ENCODE results near the gene SLCO1A2. TPM values are rescaled to one million over a fixed set of nuclear protein-coding genes. Genes with fewer than 3 reads are reported as not detected.

Gene SLCO1A2
- total and polyA plus RNA-seq, 2 of the 4 experiments (the other 2 are of a cell fraction) = not detected

DNA sequence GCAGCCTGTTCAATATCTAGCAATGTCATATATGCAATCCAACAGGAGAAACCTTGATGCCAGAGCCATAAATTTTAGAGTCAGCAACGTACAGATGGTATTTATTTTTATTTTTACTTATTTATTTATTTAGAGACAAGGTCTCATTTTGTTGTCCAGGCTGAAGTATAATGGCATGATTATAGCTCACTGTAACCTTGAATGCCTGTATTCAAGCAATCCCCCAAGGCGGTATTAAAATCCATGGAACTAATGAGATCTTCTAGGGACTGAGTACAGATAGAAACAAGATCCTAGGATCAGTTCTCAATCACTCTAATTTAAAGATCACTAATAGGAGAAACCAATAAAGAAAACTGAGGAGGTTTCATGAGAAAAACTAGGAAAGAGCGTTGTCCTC lies 114.5 kb downstream of the SLCO1A2 start:
- no peak for ATAC-seq (ENCODE audit: low read depth)
- Histone ChIP-seq H4K91ac (ENCODE audit: insufficient read depth, low read depth, low read length) (no peak overlapping the region), H3K4me1 (ENCODE audit: control insufficient read depth, insufficient read depth, low read length) (no peaks in the 10 kb centered on the region), H3K4me2 (ENCODE audit: low read depth, low read length) (no peak overlapping the region), H3K9me3 (ENCODE audit: control insufficient read depth, insufficient read depth, low read length) (no peaks in the 10 kb centered on the region), H3K9ac (ENCODE audit: low read depth, low read length) (no peak overlapping the region), H2AK9ac (replicated peaks; ENCODE audit: low read depth, low read length, poor library complexity) (no peak overlapping the region), H2BK20ac (ENCODE audit: low read depth, low read length) (no peak overlapping the region), H3K4me3 (ENCODE audit: insufficient read depth, low read depth, low read length) (no peak overlapping the region), H3K36me3 (ENCODE audit: control insufficient read depth, insufficient read depth, low read length) (no peaks in the 10 kb centered on the region), H3K56ac (ENCODE audit: extremely low read depth, insufficient read depth, low read length) (no peak overlapping the region), H2AK5ac (ENCODE audit: low read depth, low read length) (no peak overlapping the region), H4K20me1 (ENCODE audit: insufficient read depth, low read length) (no peaks in the 10 kb centered on the region), H3K14ac (replicated peaks; ENCODE audit: low read depth, low read length) (no peak overlapping the region), H3K27ac (ENCODE audit: insufficient read depth, low read length) (no peak overlapping the region), H4K5ac (ENCODE audit: low read depth, low read length) (no peak overlapping the region), H2BK5ac (ENCODE audit: low read depth, low read length, poor library complexity, severe bottlenecking) (no peak overlapping the region), H2BK120ac (ENCODE audit: low read depth, low read length) (no peak overlapping the region), H2AFZ (replicated peaks; ENCODE audit: low read length, poor library complexity) (no peak overlapping the region), H3K23ac (ENCODE audit: low read depth, low read length) (no peak overlapping the region), H3K18ac (ENCODE audit: low read depth, low read length) (no peak overlapping the region), H4K8ac (ENCODE audit: low read depth in 2 of 2, low read length in 2 of 2) (no peak overlapping the region), H3K9me1 (ENCODE audit: insufficient read depth, low read length) (no peaks in the 10 kb centered on the region), H2BK15ac (ENCODE audit: low read depth, low read length) (no peak overlapping the region), H3K4ac (ENCODE audit: low read depth, low read length) (no peak overlapping the region), H3K79me1 (ENCODE audit: low read depth in 1 of 2, low read length in 2 of 2) (no peaks in the 10 kb centered on the region), H3K27me3 (ENCODE audit: control insufficient read depth, insufficient read depth, low read length) (no peaks in the 10 kb centered on the region)
- no TSS peak for BruUV-seq (replicated peaks)
- POLR2A ChIA-PET (ENCODE audit: unreplicated experiment) = no interaction called here
- in situ Hi-C loops (cut with MboI; ENCODE audit: low sequenced_read_pairs) (no loop called here), intact Hi-C loops (cut with micrococcal nuclease) (no loop called here), dilution Hi-C loops (cut with HindIII; ENCODE audit: low sequenced_read_pairs, unreplicated experiment) (no loop called here)
- CTCF ChIA-PET = interaction anchor here (0.6 kb wide), 1 partner anchor 1451 kb away, joined by 3 read pairs; no protein-coding TSS in a partner anchor
- no peak for TF ChIP-seq SMC3 (IDR thresholded peaks at IDR 0.05; ENCODE audit: low read depth, low read length)
- no CpG with 5 or more reads among the region's 3 CpGs for WGBS, 2 experiments (ENCODE audit: extremely low coverage in 2 of 2, insufficient read length in 1 of 2)
- no peak for DNase-seq
